Islet precursor cell (in vitro differentiated cells): ENCODE measurements around the gene RRBP1.
"Not testable (repeated sequence)": the region's sequence is repeated elsewhere in the genome, so short reads cannot be mapped to it uniquely, and the experiment has no call there.

Source experiments
- DNase-seq: peaks from one replicate; pipeline ENCODE4 v3.0.0-alpha.2; 2018

RRBP1 gene

GRCh38 chr20:17707951-17708350 is 25.9 kb upstream of the RRBP1 start:
- DNase-seq, result not testable (repeated sequence)

GRCh38 chr20:17706632-17707031 is 24.6 kb upstream of the RRBP1 start:
- no peak for DNase-seq

GRCh38 chr20:17705916-17706315 is 23.9 kb upstream of the RRBP1 start:
- DNase-seq, result no peak

- no peak for DNase-seq
These were observed 22.7 kb upstream of the RRBP1 start for GRCh38 chr20:17704589-17705317.

GRCh38 chr20:17701826-17702225 is 19.8 kb upstream of the RRBP1 start:
- DNase-seq, result no peak

- no peak for DNase-seq
These were observed 18.6 kb upstream of the RRBP1 start for GRCh38 chr20:17700637-17701036.

GRCh38 chr20:17699931-17700351 is 17.9 kb upstream of the RRBP1 start, which contains the start of gene BANF2:
Gene BANF2 (plus strand): TSS chr20:17699966. CDS start chr20:17725026, 25,060 bp downstream.
- no peak for DNase-seq

GRCh38 chr20:17698384-17698783 is 16.3 kb upstream of the RRBP1 start:
- DNase-seq, result no peak

GRCh38 chr20:17697171-17697570 is 15.1 kb upstream of the RRBP1 start:
- DNase-seq, result no peak

GRCh38 chr20:17696287-17696686 is 14.2 kb upstream of the RRBP1 start:
- DNase-seq, result no peak

GRCh38 chr20:17694767-17695166 is 12.7 kb upstream of the RRBP1 start:
- DNase-seq, result no peak

GRCh38 chr20:17693444-17694001 is 11.5 kb upstream of the RRBP1 start:
- DNase-seq, result peak; percentile 32

GRCh38 chr20:17691758-17692157 is 9.7 kb upstream of the RRBP1 start:
- DNase-seq, result no peak

GRCh38 chr20:17690144-17690543 is 8.1 kb upstream of the RRBP1 start:
- DNase-seq, result no peak

- DNase-seq, result no peak
These were observed 6.9 kb upstream of the RRBP1 start for GRCh38 chr20:17688965-17689364.

GRCh38 chr20:17687800-17688199 is 5.8 kb upstream of the RRBP1 start:
- no peak for DNase-seq

- no peak for DNase-seq
These were observed 3.1 kb upstream of the RRBP1 start for GRCh38 chr20:17685168-17685567.

- no peak for DNase-seq
These were observed 2.2 kb upstream of the RRBP1 start for GRCh38 chr20:17684077-17684888.

GRCh38 chr20:17683218-17684076 is 1.4 kb upstream of the RRBP1 start:
- no peak for DNase-seq

GRCh38 chr20:17682889-17683198 is 802 bp upstream of the RRBP1 start:
- no peak for DNase-seq

GRCh38 chr20:17681726-17682102 is 328 bp downstream of the RRBP1 start:
- DNase-seq, result no peak

GRCh38 chr20:17680836-17681725 is 961 bp downstream of the RRBP1 start:
- DNase-seq, result peak; percentile 86
